HG03139 (cell line): ENCODE data around the gene EXOC2.
"Not testable (repeated sequence)": the region's sequence is repeated elsewhere in the genome, so short reads cannot be mapped to it uniquely, and the experiment has no call there.

Source experiments
- ATAC-seq: cut with Tn5 transposase; IDR thresholded peaks from one replicate; pipeline ENCODE4 v1.9.1; 2021; ENCODE audit not compliant: unreplicated experiment

EXOC2 gene

GRCh38 chr6:709471-710056 lies 16.6 kb upstream of the EXOC2 start:
- ATAC-seq: no peak

- ATAC-seq: no peak
These were observed 15.3 kb upstream of the EXOC2 start for GRCh38 chr6:708237-708598.

GRCh38 chr6:707576-708236 lies 14.8 kb upstream of the EXOC2 start:
- no peak for ATAC-seq

GRCh38 chr6:706819-707381 lies 14.0 kb upstream of the EXOC2 start:
- ATAC-seq: no peak

GRCh38 chr6:706146-706545 lies 13.2 kb upstream of the EXOC2 start:
- no peak for ATAC-seq

GRCh38 chr6:705047-705446 lies 12.1 kb upstream of the EXOC2 start:
- ATAC-seq: no peak

GRCh38 chr6:704046-704445 lies 11.1 kb upstream of the EXOC2 start:
- ATAC-seq: no peak

GRCh38 chr6:703552-703951 lies 10.6 kb upstream of the EXOC2 start:
- ATAC-seq: no peak

- ATAC-seq: no peak
These were observed 9.0 kb upstream of the EXOC2 start for GRCh38 chr6:701700-702479.

- ATAC-seq: no peak
These were observed 8.3 kb upstream of the EXOC2 start for GRCh38 chr6:701215-701614.

GRCh38 chr6:700490-700889 lies 7.6 kb upstream of the EXOC2 start:
- ATAC-seq: no peak

GRCh38 chr6:699319-699718 lies 6.4 kb upstream of the EXOC2 start:
- ATAC-seq: no peak

GRCh38 chr6:694431-695126 lies 1.6 kb upstream of the EXOC2 start:
- not testable (repeated sequence) for ATAC-seq

- ATAC-seq: no peak
These were observed 727 bp upstream of the EXOC2 start for GRCh38 chr6:693723-694009.

GRCh38 chr6:692356-692851 lies 535 bp downstream of the EXOC2 start:
- ATAC-seq: peak; percentile 60

- no peak for ATAC-seq
These were observed 3.7 kb downstream of the EXOC2 start for GRCh38 chr6:689223-689622.

- ATAC-seq: no peak
These were observed 6.4 kb downstream of the EXOC2 start for GRCh38 chr6:686497-686896.

- ATAC-seq: peak; percentile 65
These were observed 7.9 kb downstream of the EXOC2 start for GRCh38 chr6:684831-685636.

- no peak for ATAC-seq
These were observed 9.0 kb downstream of the EXOC2 start for GRCh38 chr6:683742-684440.
